ENCODE measurements around the gene TUBA4B. TPM values are rescaled to one million over a fixed set of nuclear protein-coding genes. Genes with fewer than 3 reads are reported as not detected.

The TUBA4B gene
- total and polyA plus RNA-seq, 4 donors = 0.38 to 1.5 (median 0.39) TPM; not detected in 1

DNA sequence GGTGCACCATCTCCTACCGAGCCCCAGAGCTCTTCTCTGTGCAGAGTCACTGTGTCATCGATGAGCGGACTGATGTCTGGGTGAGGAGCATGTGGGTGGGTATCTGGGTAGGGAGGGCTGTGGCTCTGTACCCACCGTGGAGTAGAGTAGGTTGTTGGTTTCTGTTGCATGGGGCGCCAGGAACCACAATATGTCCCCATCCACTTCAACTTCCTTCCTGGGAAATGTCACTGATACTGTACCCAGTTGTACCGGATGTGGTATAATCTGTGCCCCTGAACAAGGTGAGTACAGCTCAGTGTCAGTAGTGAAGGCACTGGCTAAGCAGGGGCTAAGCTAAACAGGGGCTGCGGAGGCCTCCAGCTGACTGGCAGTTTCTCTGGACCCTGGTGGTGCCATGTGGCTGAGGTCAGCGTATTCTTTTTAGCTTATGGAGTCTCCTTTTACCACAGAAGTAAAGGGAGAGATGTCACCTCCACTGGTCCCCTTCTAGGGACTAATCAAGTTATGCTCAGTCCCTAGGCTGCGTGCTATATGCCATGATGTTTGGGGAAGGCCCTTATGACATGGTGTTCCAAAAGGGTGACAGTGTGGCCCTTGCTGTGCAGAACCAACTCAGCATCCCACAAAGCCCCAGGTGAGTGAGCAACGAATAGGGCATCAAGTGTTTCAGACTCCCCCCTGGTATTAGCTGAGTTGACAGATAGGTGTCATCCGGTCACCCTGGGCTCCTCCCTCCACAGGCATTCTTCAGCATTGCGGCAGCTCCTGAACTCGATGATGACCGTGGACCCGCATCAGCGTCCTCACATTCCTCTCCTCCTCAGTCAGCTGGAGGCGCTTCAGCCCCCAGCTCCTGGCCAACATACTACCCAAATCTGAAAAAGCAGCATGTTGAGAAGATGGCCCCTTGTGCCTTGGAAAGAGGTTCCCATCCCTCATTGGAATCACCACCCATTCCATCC lies 5.1 kb upstream of the TUBA4B start:
- H3K9me3 ChIP-seq (ENCODE audit: control insufficient read depth, insufficient read depth, low read length) = no peaks in the 10 kb centered on the region
- no peak overlapping the region for H3K4me3 ChIP-seq (ENCODE audit: low read depth, low read length)
- peaks cover 12% of the 10 kb centered on the region for H3K27me3 ChIP-seq (ENCODE audit: control insufficient read depth, insufficient read depth, low read length)
- WGBS (ENCODE audit: insufficient coverage) = 85% methylated on average over 11 of the region's 17 CpGs
- peaks cover 39% of the 10 kb centered on the region for H3K4me1 ChIP-seq (ENCODE audit: control insufficient read depth, insufficient read depth, low read length)
- DNase-seq (ENCODE audit: low read depth in 4 of 6, low spot score in 6 of 6) = no peak
- H3K36me3 ChIP-seq (ENCODE audit: control insufficient read depth, insufficient read depth, low read length) = peaks cover 39% of the 10 kb centered on the region
- no peak overlapping the region for H3K27ac ChIP-seq (ENCODE audit: low read depth, low read length)

DNA sequence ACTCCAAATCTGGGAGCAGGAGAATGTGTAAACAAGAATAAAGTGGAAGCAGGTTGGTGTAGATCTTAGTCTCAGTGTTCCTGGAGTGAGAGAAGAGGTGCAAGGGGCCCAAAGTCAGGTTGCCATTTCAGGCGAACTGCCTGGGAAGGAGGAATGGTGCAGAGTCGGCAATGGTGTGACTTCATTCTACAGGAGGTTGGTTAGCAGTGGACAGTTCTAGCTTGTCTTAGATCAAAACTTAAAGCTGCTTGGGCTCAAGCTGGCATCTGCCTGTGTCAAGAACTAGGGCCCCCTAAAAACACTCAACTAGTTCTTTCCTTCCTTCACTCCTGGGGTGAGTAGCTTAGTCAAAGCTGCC lies 4.2 kb upstream of the TUBA4B start:
- H3K4me1 ChIP-seq (ENCODE audit: control insufficient read depth, insufficient read depth, low read length) = peaks cover 48% of the 10 kb centered on the region

DNA sequence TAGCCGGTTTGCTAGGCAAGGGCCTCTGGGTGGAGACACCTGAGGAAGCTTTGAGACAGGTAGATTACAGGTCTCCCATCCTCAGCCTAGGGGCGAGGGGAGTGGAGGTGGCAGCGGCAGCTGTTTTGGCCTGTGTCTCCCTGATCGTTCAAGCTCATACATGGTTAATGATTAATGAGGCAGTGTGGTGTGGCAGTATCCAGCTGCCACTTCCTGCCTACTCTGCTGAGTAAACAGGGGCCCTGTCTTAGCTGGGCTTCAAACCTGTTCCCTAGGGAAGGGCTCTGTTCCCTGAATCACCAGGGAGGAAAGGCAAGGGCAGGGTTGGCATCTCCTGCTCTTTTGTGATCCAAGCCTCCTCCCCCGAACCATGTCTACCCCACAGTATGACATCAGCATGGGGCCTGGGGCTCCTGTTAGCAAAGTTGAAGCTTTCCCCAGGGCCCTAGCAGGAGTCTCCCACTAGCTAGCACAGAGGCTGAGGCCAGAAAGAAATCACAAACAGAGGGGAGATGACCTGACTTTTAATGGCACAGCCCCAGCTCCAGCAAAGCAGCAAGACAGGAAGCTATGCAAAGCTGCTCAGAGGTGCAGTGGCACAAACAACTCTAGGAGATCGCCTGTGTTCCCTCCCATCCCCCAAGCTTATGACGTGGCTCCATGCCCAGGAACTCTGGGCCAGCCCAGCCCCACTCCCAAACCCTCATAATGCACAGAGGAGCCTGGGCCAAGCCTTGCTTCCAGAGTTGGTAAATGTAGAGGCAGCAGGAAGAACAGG lies 3.7 kb upstream of the TUBA4B start:
- Histone ChIP-seq H3K9me3 (ENCODE audit: control insufficient read depth, insufficient read depth, low read length) (no peaks in the 10 kb centered on the region), H3K27me3 (ENCODE audit: control insufficient read depth, insufficient read depth, low read length) (peaks cover 26% of the 10 kb centered on the region), H3K4me1 (ENCODE audit: control insufficient read depth, insufficient read depth, low read length) (peaks cover 53% of the 10 kb centered on the region), H3K27ac (ENCODE audit: low read depth, low read length) (peak overlapping the region; percentile 69), H3K4me3 (ENCODE audit: low read depth, low read length) (no peak overlapping the region), H3K36me3 (ENCODE audit: control insufficient read depth, insufficient read depth, low read length) (peaks cover 36% of the 10 kb centered on the region)
- 26% methylated on average over 5 of the region's 7 CpGs for whole genome bisulfite sequencing (ENCODE audit: insufficient coverage)
- peak in 3 of 6 donors; percentile 50 to 79 (median 65) for DNase-seq (ENCODE audit: low read depth in 4 of 6, low spot score in 6 of 6)

More for the DNA sequence above, 4.2 kb upstream of the TUBA4B start:
- WGBS (ENCODE audit: insufficient coverage) = 83% methylated on average over 1 of the region's 2 CpGs
- H3K27me3 ChIP-seq (ENCODE audit: control insufficient read depth, insufficient read depth, low read length) = peaks cover 21% of the 10 kb centered on the region
- DNase-seq (ENCODE audit: low read depth in 4 of 6, low spot score in 6 of 6) = no peak
- H3K4me3 ChIP-seq (ENCODE audit: low read depth, low read length) = no peak overlapping the region
- H3K36me3 ChIP-seq (ENCODE audit: control insufficient read depth, insufficient read depth, low read length) = peaks cover 36% of the 10 kb centered on the region
- H3K9me3 ChIP-seq (ENCODE audit: control insufficient read depth, insufficient read depth, low read length) = no peaks in the 10 kb centered on the region
- H3K27ac ChIP-seq (ENCODE audit: low read depth, low read length) = peak overlapping the region; percentile 69

DNA sequence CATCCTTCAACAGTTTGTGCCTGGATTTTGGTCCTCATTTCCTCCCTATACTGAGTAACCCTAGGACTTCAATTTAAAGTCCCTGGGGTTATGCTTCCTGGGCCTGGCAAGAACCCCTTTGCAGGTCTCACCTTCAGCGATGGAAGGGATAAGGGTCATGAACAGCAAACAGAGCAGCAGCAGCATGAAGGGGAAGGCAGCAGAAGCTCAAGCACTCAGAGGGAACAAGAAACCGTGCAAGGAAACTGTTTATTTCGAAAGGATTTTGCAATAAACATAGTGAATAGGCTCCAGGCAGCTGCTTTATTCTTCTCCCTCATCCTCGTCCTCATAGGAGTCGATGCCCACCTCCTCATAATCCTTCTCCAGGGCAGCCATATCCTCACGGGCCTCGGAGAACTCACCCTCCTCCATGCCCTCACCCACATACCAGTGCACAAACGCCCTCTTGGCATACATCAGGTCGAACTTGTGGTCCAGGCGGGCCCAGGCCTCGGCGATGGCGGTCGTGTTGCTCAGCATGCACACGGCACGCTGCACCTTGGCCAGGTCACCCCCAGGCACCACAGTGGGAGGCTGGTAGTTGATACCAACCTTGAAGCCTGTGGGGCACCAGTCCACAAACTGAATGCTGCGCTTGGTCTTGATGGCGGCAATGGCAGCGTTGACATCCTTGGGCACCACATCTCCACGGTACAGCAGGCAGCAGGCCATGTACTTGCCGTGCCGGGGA lies 2.8 kb upstream of the TUBA4B start:
- peaks cover 56% of the 10 kb centered on the region for H3K4me1 ChIP-seq (ENCODE audit: control insufficient read depth, insufficient read depth, low read length)
- peaks cover 35% of the 10 kb centered on the region for H3K27me3 ChIP-seq (ENCODE audit: control insufficient read depth, insufficient read depth, low read length)
- H3K27ac ChIP-seq (ENCODE audit: low read depth, low read length) = peak overlapping the region; percentile 69
- WGBS (ENCODE audit: insufficient coverage) = 95% methylated on average over 19 of the region's 22 CpGs
- no peaks in the 10 kb centered on the region for H3K9me3 ChIP-seq (ENCODE audit: control insufficient read depth, insufficient read depth, low read length)
- H3K4me3 ChIP-seq (ENCODE audit: low read depth, low read length) = no peak overlapping the region
- H3K36me3 ChIP-seq (ENCODE audit: control insufficient read depth, insufficient read depth, low read length) = peaks cover 36% of the 10 kb centered on the region
- DNase-seq (ENCODE audit: low read depth in 4 of 6, low spot score in 6 of 6) = no peak

DNA sequence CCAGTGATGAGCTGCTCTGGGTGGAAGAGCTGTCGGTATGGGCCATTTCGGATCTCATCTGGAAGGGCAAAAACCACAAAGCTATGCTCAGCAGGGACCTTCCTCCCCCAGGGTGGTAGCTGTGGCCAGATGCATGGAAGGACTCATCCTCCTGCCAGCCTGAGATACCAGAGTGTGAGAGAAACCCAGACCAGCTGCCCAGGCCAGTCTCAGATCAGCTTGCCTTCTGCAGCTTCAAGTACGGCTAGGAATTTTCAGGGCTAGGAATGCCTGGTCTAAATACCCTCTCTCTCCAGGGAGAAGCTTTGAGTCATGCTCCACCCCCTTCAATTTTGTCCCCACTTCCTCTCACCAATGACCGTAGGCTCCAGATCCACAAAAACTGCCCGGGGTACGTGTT lies 1.4 kb upstream of the TUBA4B start:
- Histone ChIP-seq H3K27ac (ENCODE audit: low read depth, low read length) (no peak overlapping the region), H3K4me3 (ENCODE audit: low read depth, low read length) (no peak overlapping the region), H3K27me3 (ENCODE audit: control insufficient read depth, insufficient read depth, low read length) (peaks cover 49% of the 10 kb centered on the region)

DNA sequence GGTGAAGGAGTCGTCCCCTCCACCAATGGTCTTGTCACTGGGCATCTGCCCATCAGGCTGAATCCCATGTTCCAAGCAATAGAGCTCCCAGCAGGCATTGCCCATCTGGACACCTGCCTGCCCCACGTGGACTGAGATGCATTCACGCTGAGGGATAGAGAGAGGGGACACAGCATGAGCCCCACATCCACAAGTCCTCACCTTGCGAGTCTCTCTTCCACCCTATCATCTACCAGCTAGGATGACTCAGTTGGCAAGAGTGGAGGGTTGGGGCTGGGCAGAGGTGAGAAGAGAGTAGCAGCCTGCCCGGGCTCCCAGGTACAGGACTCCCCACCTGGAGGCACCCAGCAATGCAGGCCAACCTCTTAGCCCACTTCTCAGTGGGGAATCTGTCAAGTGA lies 959 bp upstream of the TUBA4B start:
- H3K27ac ChIP-seq (ENCODE audit: low read depth, low read length) = no peak overlapping the region
- H3K9me3 ChIP-seq (ENCODE audit: control insufficient read depth, insufficient read depth, low read length) = no peaks in the 10 kb centered on the region
- H3K36me3 ChIP-seq (ENCODE audit: control insufficient read depth, insufficient read depth, low read length) = peaks cover 28% of the 10 kb centered on the region
- WGBS (ENCODE audit: insufficient coverage) = 88% methylated on average over 1 of the region's 5 CpGs
- DNase-seq (ENCODE audit: low read depth in 4 of 6, low spot score in 6 of 6) = no peak
- no peak overlapping the region for H3K4me3 ChIP-seq (ENCODE audit: low read depth, low read length)
- peaks cover 45% of the 10 kb centered on the region for H3K4me1 ChIP-seq (ENCODE audit: control insufficient read depth, insufficient read depth, low read length)
- H3K27me3 ChIP-seq (ENCODE audit: control insufficient read depth, insufficient read depth, low read length) = peaks cover 52% of the 10 kb centered on the region

More for the DNA sequence above, 1.4 kb upstream of the TUBA4B start:
- 77% methylated on average over 6 of the region's 6 CpGs for WGBS (ENCODE audit: insufficient coverage)
- Histone ChIP-seq H3K9me3 (ENCODE audit: control insufficient read depth, insufficient read depth, low read length) (no peaks in the 10 kb centered on the region), H3K4me1 (ENCODE audit: control insufficient read depth, insufficient read depth, low read length) (peaks cover 46% of the 10 kb centered on the region), H3K36me3 (ENCODE audit: control insufficient read depth, insufficient read depth, low read length) (peaks cover 32% of the 10 kb centered on the region)
- no peak for DNase-seq (ENCODE audit: low read depth in 4 of 6, low spot score in 6 of 6)

DNA sequence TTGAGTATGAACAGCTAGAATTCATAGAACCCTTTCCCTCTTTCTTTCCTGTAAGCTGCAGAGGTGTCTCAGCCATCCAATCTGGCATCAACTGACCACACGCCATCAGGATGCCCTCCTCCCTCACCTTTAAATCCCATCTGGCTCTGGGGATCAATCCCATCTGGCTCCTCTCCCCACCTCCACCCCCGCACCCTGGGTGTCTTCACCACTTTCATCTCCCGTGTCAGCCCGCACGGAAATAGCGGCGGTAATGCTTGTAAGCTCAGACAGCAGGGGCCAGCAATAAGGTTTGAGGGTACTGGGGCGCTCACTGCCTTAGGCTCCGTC lies 508 bp upstream of the TUBA4B start:
- Histone ChIP-seq H3K36me3 (ENCODE audit: control insufficient read depth, insufficient read depth, low read length) (peaks cover 24% of the 10 kb centered on the region), H3K4me3 (ENCODE audit: low read depth, low read length) (peak overlapping the region; percentile 36), H3K9me3 (ENCODE audit: control insufficient read depth, insufficient read depth, low read length) (no peaks in the 10 kb centered on the region), H3K4me1 (ENCODE audit: control insufficient read depth, insufficient read depth, low read length) (peaks cover 45% of the 10 kb centered on the region), H3K27ac (ENCODE audit: low read depth, low read length) (no peak overlapping the region), H3K27me3 (ENCODE audit: control insufficient read depth, insufficient read depth, low read length) (peaks cover 54% of the 10 kb centered on the region)
- DNase-seq (ENCODE audit: low read depth in 4 of 6, low spot score in 6 of 6) = no peak
- WGBS (ENCODE audit: insufficient coverage) = 2% methylated on average over 9 of the region's 9 CpGs

DNA sequence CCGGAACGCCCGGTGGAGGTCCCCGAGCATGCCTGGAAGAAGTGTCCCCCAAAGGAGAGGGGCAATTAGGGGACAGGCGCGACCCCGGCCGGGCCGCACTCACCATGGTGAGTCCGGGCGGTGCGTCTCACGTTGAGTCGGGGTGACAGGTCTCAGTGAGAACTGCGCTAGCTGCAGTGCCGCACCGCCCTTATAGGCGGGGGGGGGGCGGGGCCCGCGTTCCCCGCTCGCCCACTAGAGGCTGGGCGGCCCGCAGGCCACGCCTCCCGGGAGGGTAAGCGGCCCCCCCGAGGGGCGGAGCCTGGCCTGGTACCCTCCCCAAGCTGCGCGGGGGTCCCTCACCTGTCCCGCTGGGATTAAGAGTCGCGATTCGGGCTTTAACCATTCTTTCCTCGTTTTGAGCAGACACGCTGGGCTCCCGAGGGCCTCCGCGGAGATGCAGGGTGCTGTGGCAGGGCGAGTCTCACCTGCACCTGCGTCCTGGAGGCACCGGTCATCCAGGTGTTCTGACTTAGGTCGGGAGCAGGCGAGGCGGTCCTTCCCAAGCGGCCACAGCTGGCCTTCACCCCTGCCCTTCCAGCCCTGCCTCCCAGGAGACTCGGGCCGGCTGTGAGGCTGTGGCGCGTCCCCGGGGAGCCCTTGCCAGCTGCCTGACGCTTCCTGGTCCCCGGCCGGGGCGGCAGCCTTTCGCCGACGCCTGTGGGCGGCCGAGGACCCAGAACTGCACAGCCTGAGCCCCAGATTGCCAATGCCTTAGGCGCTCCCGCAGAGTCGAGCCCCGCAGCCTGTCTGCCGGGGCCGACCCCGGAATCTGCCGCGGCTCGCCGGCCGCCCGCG lies 928 bp downstream of the TUBA4B start, which contains the start of gene TUBA4A:
TSS of gene TUBA4A (minus strand) at position 166 of the 837 bp plus-strand sequence. CDS start at position 106, 60 bp downstream.
- Histone ChIP-seq H3K4me1 (ENCODE audit: control insufficient read depth, insufficient read depth, low read length) (peaks cover 42% of the 10 kb centered on the region), H3K27me3 (ENCODE audit: control insufficient read depth, insufficient read depth, low read length) (peaks cover 61% of the 10 kb centered on the region), H3K36me3 (ENCODE audit: control insufficient read depth, insufficient read depth, low read length) (peaks cover 10% of the 10 kb centered on the region), H3K27ac (ENCODE audit: low read depth, low read length) (no peak within 1 kb of the TSS), H3K4me3 (ENCODE audit: low read depth, low read length) (peak within 1 kb of the TSS; percentile 36), H3K9me3 (ENCODE audit: control insufficient read depth, insufficient read depth, low read length) (no peaks in the 10 kb centered on the region)
- DNase-seq (ENCODE audit: low read depth in 4 of 6, low spot score in 6 of 6) = peak in 2 of 6 donors; percentile 71 to 79
- under 1% methylated on average over 76 of the region's 76 CpGs for WGBS (ENCODE audit: insufficient coverage)
